Measurements from ENCODE around the gene SAMHD1. TPM values are rescaled to one million over a fixed set of nuclear protein-coding genes. Genes with fewer than 3 reads are reported as not detected.
"Not testable (repeated sequence)": the region's sequence is repeated elsewhere in the genome, so short reads cannot be mapped to it uniquely, and the experiment has no call there.

SAMHD1 gene
- total RNA-seq, 6 donors from 2014 or later: 134 to 224 (median 185) TPM

- no peak overlapping the region for H3K4me3 ChIP-seq
- H3K27ac ChIP-seq: peak overlapping the region; percentile 23 to 98 (median 40)
- peaks cover 59 to 67% (median 63%) of the 10 kb centered on the region in 4 donors for H3K4me1 ChIP-seq
- TF ChIP-seq EP300 (IDR thresholded peaks at IDR 0.05) (no peak), CTCF (IDR thresholded peaks at IDR 0.05) (no peak), POLR2A (IDR thresholded peaks at IDR 0.05) (no peak), POLR2AphosphoS5 (IDR thresholded peaks at IDR 0.05) (no peak)
- peak in 1 of 2 donors; percentile 9 for ATAC-seq (ENCODE audit: low FRiP score in 2 of 2)
- peaks cover 0 to 78% (median 36%) of the 10 kb centered on the region in 4 donors for H3K36me3 ChIP-seq
- no peaks in the 10 kb centered on the region for H3K9me3 ChIP-seq
- no peaks in the 10 kb centered on the region for H3K27me3 ChIP-seq
- WGBS, 2 donors: 55 to 58% methylated on average over 1 of the region's 1 CpG
- no peak for DNase-seq
These were observed 10.1 kb downstream of the SAMHD1 start for GRCh38 chr20:36941401-36941835.

GRCh38 chr20:36937402-36937770, 14.1 kb downstream of the SAMHD1 start:
- peak overlapping the region in 3 of 4 donors; percentile 24 to 72 (median 50) for H3K27ac ChIP-seq
- H3K4me1 ChIP-seq: peaks cover 46 to 48% (median 47%) of the 10 kb centered on the region in 4 donors
- peaks cover 11 to 88% (median 40%) of the 10 kb centered on the region in 4 donors for H3K36me3 ChIP-seq
- no peaks in the 10 kb centered on the region for H3K9me3 ChIP-seq
- TF ChIP-seq CTCF (IDR thresholded peaks at IDR 0.05) (no peak), POLR2A (IDR thresholded peaks at IDR 0.05) (no peak), EP300 (IDR thresholded peaks at IDR 0.05) (no peak), POLR2AphosphoS5 (IDR thresholded peaks at IDR 0.05) (no peak)
- ATAC-seq (ENCODE audit: low FRiP score in 2 of 2) (no peak), DNase-seq (no peak)
- H3K27me3 ChIP-seq: no peaks in the 10 kb centered on the region
- H3K4me3 ChIP-seq: no peak overlapping the region

GRCh38 chr20:36936761-36937401, 14.6 kb downstream of the SAMHD1 start:
- peak overlapping the region; percentile 20 to 72 (median 46) for H3K27ac ChIP-seq
- not testable (repeated sequence) for H3K4me3 ChIP-seq, H3K27me3 ChIP-seq, DNase-seq, H3K9me3 ChIP-seq
- peak in 1 of 2 donors; percentile 47 for ATAC-seq (ENCODE audit: low FRiP score in 2 of 2)
- 75% methylated on average over 9 of the region's 9 CpGs for WGBS, 2 donors
- peak in 2 of 4 donors; percentile 14 to 22 for TF ChIP-seq EP300 (IDR thresholded peaks at IDR 0.05)
- peaks cover 11 to 87% (median 39%) of the 10 kb centered on the region in 4 donors for H3K36me3 ChIP-seq
- H3K4me1 ChIP-seq: peaks cover 43 to 51% (median 45%) of the 10 kb centered on the region in 4 donors

GRCh38 chr20:36936341-36936740, 15.2 kb downstream of the SAMHD1 start:
- Histone ChIP-seq H3K9me3 (no peaks in the 10 kb centered on the region), H3K4me3 (no peak overlapping the region), H3K27me3 (no peaks in the 10 kb centered on the region), H3K4me1 (peaks cover 38 to 53% (median 43%) of the 10 kb centered on the region in 4 donors), H3K27ac (peak overlapping the region; percentile 20 to 72 (median 46)), H3K36me3 (peaks cover 11 to 87% (median 39%) of the 10 kb centered on the region in 4 donors)
- TF ChIP-seq EP300 (IDR thresholded peaks at IDR 0.05) (no peak), POLR2A (IDR thresholded peaks at IDR 0.05) (no peak), POLR2AphosphoS5 (IDR thresholded peaks at IDR 0.05) (no peak), CTCF (IDR thresholded peaks at IDR 0.05) (no peak)
- DNase-seq (no peak), ATAC-seq (ENCODE audit: low FRiP score in 2 of 2) (no peak)
- WGBS, 2 donors: 82 to 84% methylated on average over 8 of the region's 8 CpGs

- not testable (repeated sequence) for DNase-seq
These were observed 17.9 kb downstream of the SAMHD1 start for GRCh38 chr20:36933571-36933970.

More at GRCh38 chr20:36933571-36933970, 17.9 kb downstream of the SAMHD1 start:
- not testable (repeated sequence) for H3K9me3 ChIP-seq; H3K27me3 ChIP-seq; H3K4me3 ChIP-seq; ATAC-seq (ENCODE audit: low FRiP score in 2 of 2)
- Histone ChIP-seq H3K4me1 (peaks cover 26 to 43% (median 36%) of the 10 kb centered on the region in 4 donors), H3K36me3 (peaks cover 19 to 92% (median 49%) of the 10 kb centered on the region in 4 donors), H3K27ac (peak overlapping the region in 1 of 4 donors; percentile 8)
- WGBS, 2 donors: 95 to 96% methylated on average over 16 of the region's 16 CpGs
